ENCODE measurements around the gene CYCS. TPM values are rescaled to one million over a fixed set of nuclear protein-coding genes. Genes with fewer than 3 reads are reported as not detected.
"Not testable (repeated sequence)": the region's sequence is repeated elsewhere in the genome, so short reads cannot be mapped to it uniquely, and the experiment has no call there.

CYCS gene
- polyA plus RNA-seq, 1 donor, result 117 TPM

GRCh38 chr7:25098096-25099046 lies 26.7 kb downstream of the CYCS start:
- H3K27me3 ChIP-seq (ENCODE audit: control insufficient read depth, insufficient read depth, low read length), result no peaks in the 10 kb centered on the region
- no peaks in the 10 kb centered on the region for H3K9me3 ChIP-seq (ENCODE audit: control insufficient read depth, low read depth, low read length)
- peaks cover 2% of the 10 kb centered on the region for H3K4me1 ChIP-seq (ENCODE audit: control insufficient read depth, insufficient read depth, low read length)
- no peak overlapping the region for H3K27ac ChIP-seq (ENCODE audit: low read length)
- peak; percentile 30 to 36 for DNase-seq
- H3K36me3 ChIP-seq (ENCODE audit: control insufficient read depth, insufficient read depth, low read length), result no peaks in the 10 kb centered on the region
- WGBS (ENCODE audit: insufficient coverage, low lambda C conversion rate), result 14% methylated on average over 1 of the region's 11 CpGs
- no peak overlapping the region for H3K4me3 ChIP-seq (ENCODE audit: low read length)

DNA sequence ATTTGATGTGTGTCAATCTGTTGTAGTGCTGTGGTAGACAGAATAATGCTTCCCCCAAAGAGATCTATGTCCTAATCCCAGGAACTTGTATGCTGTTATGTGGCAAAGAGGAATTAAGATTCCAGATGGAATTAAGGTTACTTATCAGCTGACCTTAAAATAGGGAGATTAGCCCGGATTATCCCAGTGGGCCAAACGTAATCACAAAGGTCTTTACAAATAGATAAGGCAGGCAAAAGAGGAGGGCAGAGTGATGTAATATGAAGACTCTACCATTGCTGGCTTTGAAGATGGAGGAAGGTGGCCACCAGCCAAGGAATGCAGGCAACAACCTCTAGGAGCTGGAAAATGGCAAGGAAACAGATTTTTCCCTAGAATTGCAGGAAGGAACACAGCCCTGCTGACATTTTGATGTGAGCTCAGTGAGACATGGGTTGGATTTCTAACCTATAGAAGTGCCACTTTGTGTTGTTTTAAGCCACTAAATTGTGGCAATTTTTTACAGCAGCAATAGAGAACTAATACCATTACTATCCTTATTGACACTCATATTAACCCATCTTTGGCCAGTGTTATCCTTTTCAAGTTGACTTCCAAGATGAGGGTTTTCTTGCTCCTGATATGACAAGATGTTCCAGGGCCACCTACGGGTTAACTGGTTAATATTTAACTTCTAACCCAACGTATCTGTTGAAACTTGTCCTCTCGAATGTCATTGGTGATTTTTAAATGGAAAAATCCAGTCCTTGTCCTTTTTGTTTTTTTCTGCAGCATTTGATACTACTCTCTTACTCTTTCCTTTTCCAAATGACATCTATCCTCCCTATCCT lies 29.3 kb downstream of the CYCS start:
- DNase-seq, result peak in 1 of 2 donors; percentile 21
- no peaks in the 10 kb centered on the region for H3K9me3 ChIP-seq (ENCODE audit: control insufficient read depth, low read depth, low read length)
- peaks cover 2% of the 10 kb centered on the region for H3K4me1 ChIP-seq (ENCODE audit: control insufficient read depth, insufficient read depth, low read length)
- no peak overlapping the region for H3K4me3 ChIP-seq (ENCODE audit: low read length)
- H3K27ac ChIP-seq (ENCODE audit: low read length), result no peak overlapping the region
- WGBS (ENCODE audit: insufficient coverage, low lambda C conversion rate), result 11% methylated on average over 2 of the region's 5 CpGs
- no peaks in the 10 kb centered on the region for H3K36me3 ChIP-seq (ENCODE audit: control insufficient read depth, insufficient read depth, low read length)
- H3K27me3 ChIP-seq (ENCODE audit: control insufficient read depth, insufficient read depth, low read length), result no peaks in the 10 kb centered on the region

DNA sequence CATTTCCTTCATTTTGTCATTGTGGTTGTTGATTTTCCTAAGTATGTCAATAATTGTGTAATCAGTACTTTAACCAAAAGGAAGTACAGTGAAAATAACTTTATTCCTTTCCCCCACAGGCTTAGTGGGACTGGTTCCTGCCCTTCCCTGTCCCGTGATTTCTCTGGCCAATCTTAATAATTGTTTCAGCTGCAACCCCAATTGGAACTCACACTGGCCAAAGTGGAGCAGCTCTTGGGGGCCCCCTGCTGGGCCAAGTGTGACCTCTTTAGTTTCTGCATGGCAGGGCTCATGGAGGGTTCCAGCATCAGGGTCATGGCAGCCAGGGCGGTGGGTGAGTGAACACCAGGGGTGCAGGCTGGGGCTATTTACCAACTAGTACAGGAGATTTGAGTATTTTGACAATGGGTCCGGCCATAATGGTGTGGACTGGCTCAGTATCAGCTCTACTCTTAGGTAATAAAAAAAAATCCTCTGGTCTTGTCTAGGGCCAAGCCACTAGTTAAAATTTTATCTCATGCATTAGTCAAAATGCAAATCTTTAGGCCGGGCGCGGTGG lies 31.7 kb downstream of the CYCS start:
- no CpG with 5 or more reads among the region's 6 CpGs for WGBS (ENCODE audit: insufficient coverage, low lambda C conversion rate)
- H3K36me3 ChIP-seq (ENCODE audit: control insufficient read depth, insufficient read depth, low read length), result no peaks in the 10 kb centered on the region
- peak; percentile 40 to 70 for DNase-seq
- H3K27ac ChIP-seq (ENCODE audit: low read length), result no peak overlapping the region
- H3K27me3 ChIP-seq (ENCODE audit: control insufficient read depth, insufficient read depth, low read length), result no peaks in the 10 kb centered on the region
- no peaks in the 10 kb centered on the region for H3K9me3 ChIP-seq (ENCODE audit: control insufficient read depth, low read depth, low read length)
- no peak overlapping the region for H3K4me3 ChIP-seq (ENCODE audit: low read length)
- peaks cover 2% of the 10 kb centered on the region for H3K4me1 ChIP-seq (ENCODE audit: control insufficient read depth, insufficient read depth, low read length)

- no peak overlapping the region for H3K4me3 ChIP-seq (ENCODE audit: low read length)
- WGBS (ENCODE audit: insufficient coverage, low lambda C conversion rate), result 100% methylated on average over 2 of the region's 4 CpGs
- DNase-seq, result no peak
- peaks cover 2% of the 10 kb centered on the region for H3K4me1 ChIP-seq (ENCODE audit: control insufficient read depth, insufficient read depth, low read length)
- no peaks in the 10 kb centered on the region for H3K27me3 ChIP-seq (ENCODE audit: control insufficient read depth, insufficient read depth, low read length)
- H3K9me3 ChIP-seq (ENCODE audit: control insufficient read depth, low read depth, low read length), result no peaks in the 10 kb centered on the region
- H3K27ac ChIP-seq (ENCODE audit: low read length), result no peak overlapping the region
- H3K36me3 ChIP-seq (ENCODE audit: control insufficient read depth, insufficient read depth, low read length), result no peaks in the 10 kb centered on the region
Observed at GRCh38 chr7:25091779-25092178, 33.3 kb downstream of the CYCS start.

GRCh38 chr7:25091176-25091575 lies 33.9 kb downstream of the CYCS start:
- Histone ChIP-seq H3K36me3 (ENCODE audit: control insufficient read depth, insufficient read depth, low read length) (no peaks in the 10 kb centered on the region), H3K4me3 (ENCODE audit: low read length) (no peak overlapping the region), H3K27ac (ENCODE audit: low read length) (no peak overlapping the region), H3K9me3 (ENCODE audit: control insufficient read depth, low read depth, low read length) (no peaks in the 10 kb centered on the region), H3K4me1 (ENCODE audit: control insufficient read depth, insufficient read depth, low read length) (peaks cover 2% of the 10 kb centered on the region), H3K27me3 (ENCODE audit: control insufficient read depth, insufficient read depth, low read length) (no peaks in the 10 kb centered on the region)
- 40% methylated on average over 1 of the region's 1 CpG for WGBS (ENCODE audit: insufficient coverage, low lambda C conversion rate)
- no peak for DNase-seq

- Histone ChIP-seq H3K36me3 (ENCODE audit: control insufficient read depth, insufficient read depth, low read length) (no peaks in the 10 kb centered on the region), H3K27ac (ENCODE audit: low read length) (no peak overlapping the region), H3K9me3 (ENCODE audit: control insufficient read depth, low read depth, low read length) (no peaks in the 10 kb centered on the region), H3K4me3 (ENCODE audit: low read length) (no peak overlapping the region), H3K4me1 (ENCODE audit: control insufficient read depth, insufficient read depth, low read length) (peaks cover 2% of the 10 kb centered on the region), H3K27me3 (ENCODE audit: control insufficient read depth, insufficient read depth, low read length) (no peaks in the 10 kb centered on the region)
- DNase-seq, result no peak
- WGBS (ENCODE audit: insufficient coverage, low lambda C conversion rate), result 46% methylated on average over 2 of the region's 4 CpGs
Observed at GRCh38 chr7:25090374-25090773, 34.7 kb downstream of the CYCS start.

DNA sequence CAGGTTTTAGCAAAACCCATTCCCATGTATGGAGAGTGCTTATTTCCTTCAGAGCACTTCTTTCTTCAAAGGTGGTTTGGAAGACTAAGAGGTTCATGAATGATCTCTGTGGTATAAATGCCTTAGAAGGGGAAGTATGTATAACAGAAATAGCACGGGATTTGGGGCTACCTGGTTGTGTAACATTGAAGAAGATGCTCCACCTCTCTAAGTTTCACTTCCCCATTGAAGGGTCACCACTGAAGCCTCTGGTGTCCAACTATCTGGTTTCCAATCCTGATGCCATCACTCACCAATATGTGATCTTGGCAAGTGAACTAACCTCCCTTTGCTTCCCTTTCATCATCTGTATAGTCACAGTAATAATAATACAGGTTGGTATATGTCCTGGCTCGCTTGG lies 37.2 kb downstream of the CYCS start:
- no peaks in the 10 kb centered on the region for H3K27me3 ChIP-seq (ENCODE audit: control insufficient read depth, insufficient read depth, low read length)
- DNase-seq, result no peak
- WGBS (ENCODE audit: insufficient coverage, low lambda C conversion rate), result 100% methylated on average over 1 of the region's 2 CpGs
- H3K36me3 ChIP-seq (ENCODE audit: control insufficient read depth, insufficient read depth, low read length), result no peaks in the 10 kb centered on the region
- peaks cover 4% of the 10 kb centered on the region for H3K9me3 ChIP-seq (ENCODE audit: control insufficient read depth, low read depth, low read length)
- no peaks in the 10 kb centered on the region for H3K4me1 ChIP-seq (ENCODE audit: control insufficient read depth, insufficient read depth, low read length)
- H3K4me3 ChIP-seq (ENCODE audit: low read length), result no peak overlapping the region
- no peak overlapping the region for H3K27ac ChIP-seq (ENCODE audit: low read length)

GRCh38 chr7:25084821-25085220 lies 40.2 kb downstream of the CYCS start:
- Histone ChIP-seq H3K4me3 (ENCODE audit: low read length) (no peak overlapping the region), H3K27ac (ENCODE audit: low read length) (peak overlapping the region; percentile 36), H3K36me3 (ENCODE audit: control insufficient read depth, insufficient read depth, low read length) (no peaks in the 10 kb centered on the region), H3K27me3 (ENCODE audit: control insufficient read depth, insufficient read depth, low read length) (no peaks in the 10 kb centered on the region), H3K4me1 (ENCODE audit: control insufficient read depth, insufficient read depth, low read length) (no peaks in the 10 kb centered on the region), H3K9me3 (ENCODE audit: control insufficient read depth, low read depth, low read length) (peaks cover 4% of the 10 kb centered on the region)
- 100% methylated on average over 1 of the region's 2 CpGs for WGBS (ENCODE audit: insufficient coverage, low lambda C conversion rate)
- peak; percentile 74 to 77 for DNase-seq

DNA sequence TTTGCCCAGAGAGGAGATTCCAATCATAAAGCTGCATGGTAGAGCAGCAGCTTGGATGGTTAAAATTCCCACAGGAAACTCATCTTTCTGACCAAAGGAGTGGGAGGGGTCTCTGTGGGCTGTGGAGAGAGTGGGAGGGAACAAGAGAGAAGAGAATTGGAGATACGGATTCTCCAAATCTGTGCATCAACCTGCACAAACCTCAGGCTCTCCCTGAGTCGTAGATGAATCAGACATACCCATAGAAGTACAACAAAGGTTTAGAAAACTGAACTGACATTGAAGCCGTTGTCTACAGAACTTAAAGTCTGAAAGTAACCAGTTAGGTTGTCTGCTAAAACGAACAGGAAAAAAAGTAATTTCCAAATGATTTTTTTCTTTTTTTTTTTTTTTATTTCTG lies 41.9 kb downstream of the CYCS start:
- no peak overlapping the region for H3K27ac ChIP-seq (ENCODE audit: low read length)
- H3K27me3 ChIP-seq (ENCODE audit: control insufficient read depth, insufficient read depth, low read length), result no peaks in the 10 kb centered on the region
- no peaks in the 10 kb centered on the region for H3K4me1 ChIP-seq (ENCODE audit: control insufficient read depth, insufficient read depth, low read length)
- peaks cover 4% of the 10 kb centered on the region for H3K9me3 ChIP-seq (ENCODE audit: control insufficient read depth, low read depth, low read length)
- WGBS (ENCODE audit: insufficient coverage, low lambda C conversion rate), result 91% methylated on average over 4 of the region's 4 CpGs
- no peaks in the 10 kb centered on the region for H3K36me3 ChIP-seq (ENCODE audit: control insufficient read depth, insufficient read depth, low read length)
- H3K4me3 ChIP-seq (ENCODE audit: low read length), result no peak overlapping the region
- no peak for DNase-seq

- not testable (repeated sequence) for DNase-seq; H3K4me1 ChIP-seq (ENCODE audit: control insufficient read depth, insufficient read depth, low read length); H3K4me3 ChIP-seq (ENCODE audit: low read length); H3K27me3 ChIP-seq (ENCODE audit: control insufficient read depth, insufficient read depth, low read length); H3K9me3 ChIP-seq (ENCODE audit: control insufficient read depth, low read depth, low read length); H3K36me3 ChIP-seq (ENCODE audit: control insufficient read depth, insufficient read depth, low read length); H3K27ac ChIP-seq (ENCODE audit: low read length)
- 94% methylated on average over 2 of the region's 4 CpGs for WGBS (ENCODE audit: insufficient coverage, low lambda C conversion rate)
Observed at GRCh38 chr7:25082041-25082440, 43.0 kb downstream of the CYCS start.
